Measurements from ENCODE around the gene PYGL. TPM values are rescaled to one million over a fixed set of nuclear protein-coding genes. Genes with fewer than 3 reads are reported as not detected.

PYGL gene
- total RNA-seq, 1 donor from 2014 or later: 61.2 TPM

- DNase-seq: no peak
Observed at GRCh38 chr14:50871228-50871627, 73.1 kb downstream of the PYGL start.

DNA sequence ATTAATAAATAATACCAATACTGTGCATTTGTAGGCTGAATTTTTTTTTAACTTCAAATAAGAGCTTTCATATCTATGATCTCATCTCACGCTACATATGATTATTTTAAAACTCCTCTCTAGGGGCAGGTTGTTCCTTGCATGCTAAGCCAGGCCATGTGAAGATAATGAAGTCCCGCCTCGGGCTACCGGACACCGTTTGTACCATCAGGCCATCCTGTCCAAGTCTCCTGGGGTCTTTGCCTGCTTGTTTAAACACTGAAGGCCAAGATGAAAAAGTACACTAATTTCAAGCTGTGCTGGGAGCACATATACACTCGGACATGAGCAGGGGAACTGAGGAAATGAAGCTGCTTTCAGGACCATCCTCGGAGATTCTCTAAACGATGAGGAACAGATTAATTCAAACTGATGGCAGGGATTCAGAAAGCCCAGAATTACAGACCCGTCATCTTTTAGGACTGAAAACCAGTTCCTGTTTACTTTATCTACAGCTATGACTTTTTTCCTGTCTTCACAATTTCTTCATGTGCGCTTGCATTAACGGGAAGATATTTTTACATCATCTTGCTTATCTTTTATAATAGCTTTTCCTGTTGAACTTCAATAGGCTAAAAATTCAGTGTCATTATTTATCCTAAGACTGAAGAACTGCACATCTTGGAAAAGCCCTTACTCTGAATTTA, 78.7 kb downstream of the PYGL start:
- DNase-seq: no peak

- no peak for DNase-seq
Observed at GRCh38 chr14:50864946-50865345, 79.3 kb downstream of the PYGL start.

GRCh38 chr14:50864237-50864636, 80.0 kb downstream of the PYGL start:
- no peak for DNase-seq

DNA sequence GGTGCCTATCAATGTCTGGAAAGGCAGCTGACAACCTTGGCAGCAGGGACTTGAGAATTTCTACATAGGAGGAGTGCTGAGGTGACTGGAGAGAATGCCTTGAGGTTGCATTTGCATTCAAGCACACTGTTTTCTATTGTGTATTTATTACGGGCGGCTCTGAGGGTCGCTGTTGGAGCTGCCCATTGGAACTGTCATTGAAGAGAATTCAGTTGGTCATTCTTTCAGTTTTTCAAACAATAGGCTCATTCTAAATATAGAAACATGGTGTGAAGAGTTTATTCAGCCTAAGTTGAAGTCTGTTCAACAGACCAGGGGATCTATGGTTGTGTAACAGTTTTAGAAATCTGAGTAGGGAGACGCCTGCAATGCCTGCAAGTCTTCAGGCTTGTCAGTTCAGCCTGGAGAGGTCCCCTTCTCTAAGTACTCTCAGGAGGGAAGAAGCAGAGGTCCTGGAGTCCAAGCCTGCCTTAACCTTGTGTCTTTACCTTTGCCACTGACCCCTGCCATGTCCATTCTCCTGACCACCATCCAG, 82.2 kb downstream of the PYGL start:
- no peak for DNase-seq

GRCh38 chr14:50860478-50861086, 83.7 kb downstream of the PYGL start:
- peak; percentile 82 for DNase-seq

DNA sequence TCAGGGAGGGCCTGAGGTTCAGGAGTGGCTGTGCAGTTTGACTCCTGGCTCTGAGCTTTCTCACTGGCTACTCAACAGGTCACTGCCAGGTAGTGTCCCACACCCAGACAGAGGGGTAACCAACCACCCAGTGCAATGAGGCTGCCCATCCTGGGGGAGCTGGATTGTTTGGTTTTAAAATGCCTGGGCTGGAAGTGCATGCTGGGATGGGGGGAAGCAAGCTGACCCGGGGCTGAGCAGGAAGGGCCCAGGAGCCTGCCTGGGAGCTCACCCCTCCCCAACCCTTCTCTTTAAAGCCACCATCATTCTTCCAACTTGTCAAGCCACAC, 85.0 kb downstream of the PYGL start:
- DNase-seq: no peak

- no peak for DNase-seq
Observed at GRCh38 chr14:50856660-50857059, 87.6 kb downstream of the PYGL start.

GRCh38 chr14:50855558-50855957, 88.7 kb downstream of the PYGL start:
- no peak for DNase-seq

Other genes with a start within 250 kb of the PYGL start
- 34.6 TPM for gene NIN, start 113.3 kb downstream of the PYGL start, total RNA-seq
- 2.9 TPM for gene ABHD12B, start 72.4 kb downstream of the PYGL start, total RNA-seq
- 3.3 TPM for gene TRIM9, start 150.6 kb upstream of the PYGL start, total RNA-seq